ENCODE data around the gene PTCH1. TPM values are rescaled to one million over a fixed set of nuclear protein-coding genes. Genes with fewer than 3 reads are reported as not detected.
A peak's percentile ranks its signal among the peaks of the same experiment; 100 is the strongest.

Gene PTCH1
- total RNA-seq, 2 donors from 2014 or later, result 27.5 to 108 TPM

DNA sequence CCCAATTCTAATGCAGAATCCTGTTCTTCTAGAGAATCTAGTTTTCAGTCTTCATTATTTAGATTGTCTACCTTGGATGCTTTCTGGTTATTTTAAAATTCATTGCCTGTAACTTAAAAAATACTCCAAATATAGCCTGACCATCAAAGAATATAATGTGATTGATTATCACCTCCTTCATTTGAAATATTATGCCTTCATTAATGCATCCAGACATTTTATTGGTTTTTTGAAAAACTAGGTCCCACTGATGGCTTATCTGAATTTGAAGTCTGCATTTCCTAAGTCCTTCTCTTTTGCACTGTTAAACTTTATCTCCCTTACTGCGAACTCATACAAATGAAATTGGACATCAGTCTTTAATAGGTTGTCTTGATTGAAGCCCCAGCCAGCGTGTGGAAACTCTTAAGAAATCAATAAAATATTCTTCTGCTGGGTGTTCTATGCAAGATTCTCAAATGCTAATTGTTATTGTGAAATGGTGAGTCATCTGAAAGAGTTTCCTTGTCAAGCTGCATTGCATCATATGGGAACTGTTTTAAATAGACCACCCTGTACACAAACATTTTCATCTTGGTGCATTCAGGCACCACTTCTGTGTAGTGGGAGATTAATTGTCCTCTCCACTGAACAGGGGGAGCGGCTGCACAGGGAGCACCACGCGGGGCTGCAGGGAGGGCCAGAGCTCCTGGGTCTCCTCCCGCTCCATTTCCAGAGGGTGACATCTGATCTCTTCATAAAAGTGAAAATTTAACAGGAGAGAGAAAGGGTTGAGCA is 106.9 kb downstream of the PTCH1 start:
- TF ChIP-seq, protein P1, sequence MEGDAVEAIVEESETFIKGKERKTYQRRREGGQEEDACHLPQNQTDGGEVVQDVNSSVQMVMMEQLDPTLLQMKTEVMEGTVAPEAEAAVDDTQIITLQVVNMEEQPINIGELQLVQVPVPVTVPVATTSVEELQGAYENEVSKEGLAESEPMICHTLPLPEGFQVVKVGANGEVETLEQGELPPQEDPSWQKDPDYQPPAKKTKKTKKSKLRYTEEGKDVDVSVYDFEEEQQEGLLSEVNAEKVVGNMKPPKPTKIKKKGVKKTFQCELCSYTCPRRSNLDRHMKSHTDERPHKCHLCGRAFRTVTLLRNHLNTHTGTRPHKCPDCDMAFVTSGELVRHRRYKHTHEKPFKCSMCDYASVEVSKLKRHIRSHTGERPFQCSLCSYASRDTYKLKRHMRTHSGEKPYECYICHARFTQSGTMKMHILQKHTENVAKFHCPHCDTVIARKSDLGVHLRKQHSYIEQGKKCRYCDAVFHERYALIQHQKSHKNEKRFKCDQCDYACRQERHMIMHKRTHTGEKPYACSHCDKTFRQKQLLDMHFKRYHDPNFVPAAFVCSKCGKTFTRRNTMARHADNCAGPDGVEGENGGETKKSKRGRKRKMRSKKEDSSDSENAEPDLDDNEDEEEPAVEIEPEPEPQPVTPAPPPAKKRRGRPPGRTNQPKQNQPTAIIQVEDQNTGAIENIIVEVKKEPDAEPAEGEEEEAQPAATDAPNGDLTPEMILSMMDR (IDR thresholded peaks at IDR 0.05), result no peak
- no peak for TF ChIP-seq POLR2A (IDR thresholded peaks at IDR 0.05)
- TF ChIP-seq POLR2AphosphoS5 (IDR thresholded peaks at IDR 0.05), result peak; percentile 11
- 43% methylated on average over 6 of the region's 6 CpGs for WGBS
- no peak for DNase-seq (ENCODE audit: low spot score)
- Histone ChIP-seq H3K36me3 (no peaks in the 10 kb centered on the region), H3K4me3 (no peak overlapping the region), H3K4me1 (replicated peaks) (no peaks in the 10 kb centered on the region), H3K27me3 (replicated peaks; ENCODE audit: insufficient read depth) (no peaks in the 10 kb centered on the region), H3K27ac (no peak overlapping the region), H3K9me3 (no peaks in the 10 kb centered on the region)
- intact Hi-C loops (cut with DNase I), result no loop called here

DNA sequence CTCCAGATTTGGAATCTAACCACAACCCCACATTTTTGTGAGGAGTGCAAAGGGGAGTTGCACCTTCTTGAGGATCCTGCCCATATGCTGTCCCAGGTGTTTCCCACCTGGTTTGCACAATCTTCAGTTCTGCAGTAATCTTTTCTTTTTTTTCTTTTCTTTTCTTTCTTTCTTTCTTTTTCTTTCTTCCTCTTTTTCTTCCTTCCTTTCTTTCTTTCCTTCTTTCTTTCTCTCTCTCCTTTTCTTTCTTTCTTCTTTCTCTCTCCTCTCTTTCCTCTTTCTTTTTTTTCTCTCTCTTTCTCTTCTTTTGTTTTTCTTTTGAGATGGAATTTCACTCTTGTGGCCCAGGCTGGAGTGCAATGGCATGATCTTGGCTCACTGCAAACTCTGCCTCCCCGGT is 109.2 kb downstream of the PTCH1 start:
- Histone ChIP-seq H3K9me3 (no peaks in the 10 kb centered on the region), H3K27ac (no peak overlapping the region)

DNA sequence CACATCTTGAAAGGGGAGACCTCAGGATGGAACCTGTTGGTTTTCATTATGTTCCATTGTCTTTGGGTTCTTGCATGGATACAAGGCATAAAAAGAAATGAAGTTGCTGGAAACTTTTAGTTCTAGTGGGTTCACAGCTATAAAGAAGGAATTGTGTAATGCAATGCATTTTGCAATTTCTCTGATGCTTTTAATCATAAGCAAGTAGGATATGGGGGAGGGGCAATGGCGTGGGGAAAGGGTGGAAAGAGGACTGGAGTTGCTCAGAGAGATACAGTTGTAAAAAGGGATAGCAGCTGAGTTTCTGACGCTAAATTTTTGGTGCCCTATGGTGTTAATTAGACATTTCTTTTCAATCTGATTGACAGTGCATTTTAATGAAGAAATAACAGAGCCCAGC is 110.7 kb downstream of the PTCH1 start:
- Histone ChIP-seq H3K4me1 (replicated peaks) (no peaks in the 10 kb centered on the region), H3K27ac (no peak overlapping the region), H3K4me3 (no peak overlapping the region), H3K27me3 (replicated peaks; ENCODE audit: insufficient read depth) (no peaks in the 10 kb centered on the region), H3K9me3 (no peaks in the 10 kb centered on the region), H3K36me3 (no peaks in the 10 kb centered on the region)
- no peak for DNase-seq (ENCODE audit: low spot score)
- WGBS, result 50% methylated on average over 2 of the region's 2 CpGs
- intact Hi-C loops (cut with DNase I), result no loop called here
- TF ChIP-seq POLR2AphosphoS5 (IDR thresholded peaks at IDR 0.05) (no peak), POLR2A (IDR thresholded peaks at IDR 0.05) (no peak)
- TF ChIP-seq, protein P1 (IDR thresholded peaks at IDR 0.05), result no peak

More for the DNA sequence above, 109.2 kb downstream of the PTCH1 start:
- no peak overlapping the region for H3K4me3 ChIP-seq
- H3K4me1 ChIP-seq (replicated peaks), result no peaks in the 10 kb centered on the region
- H3K27me3 ChIP-seq (replicated peaks; ENCODE audit: insufficient read depth), result no peaks in the 10 kb centered on the region
- WGBS, result 85% methylated on average over 1 of the region's 1 CpG
- TF ChIP-seq POLR2AphosphoS5 (IDR thresholded peaks at IDR 0.05), result no peak
- DNase-seq (ENCODE audit: low spot score), result no peak
- intact Hi-C loops (cut with DNase I), result no loop called here
- no peaks in the 10 kb centered on the region for H3K36me3 ChIP-seq

DNA sequence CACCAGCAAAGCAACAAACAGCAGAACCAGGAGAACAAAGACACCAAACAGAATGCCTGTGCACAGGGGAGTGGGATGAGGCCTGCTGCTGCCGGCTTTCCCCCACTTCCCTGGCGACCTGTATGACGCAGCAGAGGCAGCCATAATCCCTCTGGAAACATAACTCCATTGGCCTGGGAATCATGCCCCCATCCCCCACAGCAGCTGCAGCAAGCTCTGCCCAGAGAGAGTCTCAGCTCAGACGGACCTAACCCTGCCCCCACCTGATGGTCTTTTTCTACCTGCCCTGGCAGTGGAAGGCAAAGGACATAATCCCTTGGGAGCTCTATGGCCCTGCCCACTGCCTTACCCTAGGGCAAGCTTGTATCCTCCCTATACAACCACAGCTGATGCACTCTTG is 117.5 kb downstream of the PTCH1 start:
- intact Hi-C loops (cut with DNase I), result no loop called here
- no peaks in the 10 kb centered on the region for H3K27me3 ChIP-seq (replicated peaks; ENCODE audit: insufficient read depth)
- no peak overlapping the region for H3K27ac ChIP-seq
- DNase-seq (ENCODE audit: low spot score), result no peak
- WGBS, result 80% methylated on average over 4 of the region's 4 CpGs
- no peaks in the 10 kb centered on the region for H3K9me3 ChIP-seq
- H3K36me3 ChIP-seq, result no peaks in the 10 kb centered on the region
- no peak overlapping the region for H3K4me3 ChIP-seq
- H3K4me1 ChIP-seq (replicated peaks), result no peaks in the 10 kb centered on the region
- TF ChIP-seq, protein P1 (IDR thresholded peaks at IDR 0.05), result no peak
- TF ChIP-seq POLR2A (IDR thresholded peaks at IDR 0.05) (no peak), POLR2AphosphoS5 (IDR thresholded peaks at IDR 0.05) (no peak)

Small RNA genes lying within 50 kb of the gene (small RNA-seq; reads per million reads assigned to genes)
- 0 reads per million in 2 donors for gene MT1P1

Other genes starting within 250 kb of the PTCH1 start
- 10 to 100 TPM in 1 of 2 donors, 1 to 10 TPM in 1; 4.9 to 21.2 TPM for gene FANCC, start 199.3 kb downstream of the PTCH1 start, total RNA-seq

All from prostate gland (tissue), 2 donors.